Uterus (tissue), 2 donors: Measurements from ENCODE around the gene DENND1A.

Experiments used
- POLR2A ChIP-seq, 2 donors: fragments of 450-650 bp; IDR thresholded peaks; one replicate each; pipeline ENCODE4 v1.6.1; 2016; ENCODE audit warnings: antibody characterized with exemption in 2 of 2, mild to moderate bottlenecking in 1 of 2, moderate library complexity in 1 of 2
- TF ChIP-seq, protein P1 (sequence below), 4 experiments: fragments of 200-600 bp in 2 of 4; fragments of 450-650 bp in 2 of 4; sonication (generic) in 2 of 4; IDR thresholded peaks; one replicate each; pipeline ENCODE4 v1.5.1; 2016 to 2019; ENCODE audit warnings: antibody characterized with exemption in 4 of 4, mild to moderate bottlenecking in 2 of 4, moderate library complexity in 1 of 4

DNA sequence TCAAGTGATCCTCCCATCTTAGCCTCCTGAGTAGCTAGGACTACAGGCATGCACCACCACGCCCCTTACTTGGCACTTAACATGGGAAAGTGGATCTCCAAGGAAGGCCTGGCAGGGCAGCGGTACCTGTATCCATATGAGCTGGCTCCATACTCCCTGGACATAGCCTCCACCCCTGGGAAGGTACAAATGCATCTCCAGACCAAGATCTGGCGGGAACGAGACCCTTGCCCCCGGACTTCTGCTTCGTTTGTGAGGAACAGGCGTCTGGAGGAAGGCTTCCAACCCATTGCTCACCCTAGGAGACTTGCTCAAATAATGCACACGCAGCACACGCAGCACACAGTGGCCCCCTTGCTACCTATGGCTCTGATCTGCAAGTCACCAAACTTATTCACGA, 518.7 kb downstream of the DENND1A start:
- TF ChIP-seq, protein P1, sequence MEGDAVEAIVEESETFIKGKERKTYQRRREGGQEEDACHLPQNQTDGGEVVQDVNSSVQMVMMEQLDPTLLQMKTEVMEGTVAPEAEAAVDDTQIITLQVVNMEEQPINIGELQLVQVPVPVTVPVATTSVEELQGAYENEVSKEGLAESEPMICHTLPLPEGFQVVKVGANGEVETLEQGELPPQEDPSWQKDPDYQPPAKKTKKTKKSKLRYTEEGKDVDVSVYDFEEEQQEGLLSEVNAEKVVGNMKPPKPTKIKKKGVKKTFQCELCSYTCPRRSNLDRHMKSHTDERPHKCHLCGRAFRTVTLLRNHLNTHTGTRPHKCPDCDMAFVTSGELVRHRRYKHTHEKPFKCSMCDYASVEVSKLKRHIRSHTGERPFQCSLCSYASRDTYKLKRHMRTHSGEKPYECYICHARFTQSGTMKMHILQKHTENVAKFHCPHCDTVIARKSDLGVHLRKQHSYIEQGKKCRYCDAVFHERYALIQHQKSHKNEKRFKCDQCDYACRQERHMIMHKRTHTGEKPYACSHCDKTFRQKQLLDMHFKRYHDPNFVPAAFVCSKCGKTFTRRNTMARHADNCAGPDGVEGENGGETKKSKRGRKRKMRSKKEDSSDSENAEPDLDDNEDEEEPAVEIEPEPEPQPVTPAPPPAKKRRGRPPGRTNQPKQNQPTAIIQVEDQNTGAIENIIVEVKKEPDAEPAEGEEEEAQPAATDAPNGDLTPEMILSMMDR (IDR thresholded peaks at IDR 0.05): no peak
- TF ChIP-seq POLR2A (IDR thresholded peaks at IDR 0.05): no peak
